ENCODE measurements around the gene TSPOAP1. TPM values are rescaled to one million over a fixed set of nuclear protein-coding genes. Genes with fewer than 3 reads are reported as not detected.

The TSPOAP1 gene
- total RNA-seq, 1 donor, result 22.4 TPM

- H3K27me3 ChIP-seq (ENCODE audit: insufficient read depth, low read length), result no peaks in the 10 kb centered on the region
- no peak overlapping the region for H3K4me3 ChIP-seq (ENCODE audit: low read length)
- no peaks in the 10 kb centered on the region for H3K9me3 ChIP-seq (ENCODE audit: low read depth, low read length)
- peaks cover 40% of the 10 kb centered on the region for H3K4me1 ChIP-seq (ENCODE audit: insufficient read depth, low read length)
These were observed 26.2 kb downstream of the TSPOAP1 start for GRCh38 chr17:58302171-58302918.

GRCh38 chr17:58301504-58302150 lies 27.0 kb downstream of the TSPOAP1 start:
- Histone ChIP-seq H3K4me1 (ENCODE audit: insufficient read depth, low read length) (peaks cover 40% of the 10 kb centered on the region), H3K4me3 (ENCODE audit: low read length) (no peak overlapping the region), H3K9me3 (ENCODE audit: low read depth, low read length) (no peaks in the 10 kb centered on the region), H3K27me3 (ENCODE audit: insufficient read depth, low read length) (no peaks in the 10 kb centered on the region)

- no peak overlapping the region for H3K4me3 ChIP-seq (ENCODE audit: low read length)
- H3K27me3 ChIP-seq (ENCODE audit: insufficient read depth, low read length), result no peaks in the 10 kb centered on the region
- H3K9me3 ChIP-seq (ENCODE audit: low read depth, low read length), result no peaks in the 10 kb centered on the region
- peaks cover 40% of the 10 kb centered on the region for H3K4me1 ChIP-seq (ENCODE audit: insufficient read depth, low read length)
These were observed 28.3 kb downstream of the TSPOAP1 start for GRCh38 chr17:58300336-58300735.

GRCh38 chr17:58294034-58294433 lies 34.6 kb downstream of the TSPOAP1 start:
- H3K27me3 ChIP-seq (ENCODE audit: insufficient read depth, low read length), result peaks cover 3% of the 10 kb centered on the region
- H3K4me3 ChIP-seq (ENCODE audit: low read length), result no peak overlapping the region
- H3K9me3 ChIP-seq (ENCODE audit: low read depth, low read length), result no peaks in the 10 kb centered on the region
- H3K4me1 ChIP-seq (ENCODE audit: insufficient read depth, low read length), result peaks cover 30% of the 10 kb centered on the region

- H3K27me3 ChIP-seq (ENCODE audit: insufficient read depth, low read length), result peaks cover 3% of the 10 kb centered on the region
- peaks cover 47% of the 10 kb centered on the region for H3K4me1 ChIP-seq (ENCODE audit: insufficient read depth, low read length)
- no peak overlapping the region for H3K4me3 ChIP-seq (ENCODE audit: low read length)
- H3K9me3 ChIP-seq (ENCODE audit: low read depth, low read length), result no peaks in the 10 kb centered on the region
These were observed 37.3 kb downstream of the TSPOAP1 start for GRCh38 chr17:58291246-58291645.

GRCh38 chr17:58289869-58290268 lies 38.7 kb downstream of the TSPOAP1 start:
- peaks cover 3% of the 10 kb centered on the region for H3K27me3 ChIP-seq (ENCODE audit: insufficient read depth, low read length)
- no peaks in the 10 kb centered on the region for H3K9me3 ChIP-seq (ENCODE audit: low read depth, low read length)
- H3K4me1 ChIP-seq (ENCODE audit: insufficient read depth, low read length), result peaks cover 58% of the 10 kb centered on the region
- no peak overlapping the region for H3K4me3 ChIP-seq (ENCODE audit: low read length)

GRCh38 chr17:58285422-58285810 lies 43.2 kb downstream of the TSPOAP1 start:
- H3K4me3 ChIP-seq (ENCODE audit: low read length), result no peak overlapping the region
- no peaks in the 10 kb centered on the region for H3K27me3 ChIP-seq (ENCODE audit: insufficient read depth, low read length)
- no peaks in the 10 kb centered on the region for H3K9me3 ChIP-seq (ENCODE audit: low read depth, low read length)
- peaks cover 75% of the 10 kb centered on the region for H3K4me1 ChIP-seq (ENCODE audit: insufficient read depth, low read length)

- peaks cover 75% of the 10 kb centered on the region for H3K4me1 ChIP-seq (ENCODE audit: insufficient read depth, low read length)
- H3K9me3 ChIP-seq (ENCODE audit: low read depth, low read length), result no peaks in the 10 kb centered on the region
- H3K4me3 ChIP-seq (ENCODE audit: low read length), result no peak overlapping the region
- H3K27me3 ChIP-seq (ENCODE audit: insufficient read depth, low read length), result no peaks in the 10 kb centered on the region
These were observed 43.8 kb downstream of the TSPOAP1 start for GRCh38 chr17:58284613-58285421.

- Histone ChIP-seq H3K27me3 (ENCODE audit: insufficient read depth, low read length) (no peaks in the 10 kb centered on the region), H3K4me1 (ENCODE audit: insufficient read depth, low read length) (peaks cover 75% of the 10 kb centered on the region), H3K4me3 (ENCODE audit: low read length) (no peak overlapping the region), H3K9me3 (ENCODE audit: low read depth, low read length) (no peaks in the 10 kb centered on the region)
These were observed 44.7 kb downstream of the TSPOAP1 start for GRCh38 chr17:58283674-58284612.

- H3K4me1 ChIP-seq (ENCODE audit: insufficient read depth, low read length), result peaks cover 83% of the 10 kb centered on the region
- no peak overlapping the region for H3K4me3 ChIP-seq (ENCODE audit: low read length)
- H3K27me3 ChIP-seq (ENCODE audit: insufficient read depth, low read length), result no peaks in the 10 kb centered on the region
- H3K9me3 ChIP-seq (ENCODE audit: low read depth, low read length), result no peaks in the 10 kb centered on the region
These were observed 46.2 kb downstream of the TSPOAP1 start for GRCh38 chr17:58282442-58282841.

- H3K9me3 ChIP-seq (ENCODE audit: low read depth, low read length), result no peaks in the 10 kb centered on the region
- peaks cover 86% of the 10 kb centered on the region for H3K4me1 ChIP-seq (ENCODE audit: insufficient read depth, low read length)
- no peaks in the 10 kb centered on the region for H3K27me3 ChIP-seq (ENCODE audit: insufficient read depth, low read length)
- H3K4me3 ChIP-seq (ENCODE audit: low read length), result no peak overlapping the region
These were observed 47.0 kb downstream of the TSPOAP1 start for GRCh38 chr17:58281511-58282011.

- Histone ChIP-seq H3K9me3 (ENCODE audit: low read depth, low read length) (no peaks in the 10 kb centered on the region), H3K4me3 (ENCODE audit: low read length) (no peak within 1 kb of the TSS), H3K27me3 (ENCODE audit: insufficient read depth, low read length) (no peaks in the 10 kb centered on the region), H3K4me1 (ENCODE audit: insufficient read depth, low read length) (peaks cover 87% of the 10 kb centered on the region)
These were observed 47.9 kb downstream of the TSPOAP1 start, which contains the start of gene MPO for GRCh38 chr17:58280480-58281217. Gene MPO (minus strand): TSS chr17:58280935. CDS start chr17:58280758, 177 bp downstream.

- H3K4me1 ChIP-seq (ENCODE audit: insufficient read depth, low read length), result peaks cover 84% of the 10 kb centered on the region
- H3K27me3 ChIP-seq (ENCODE audit: insufficient read depth, low read length), result no peaks in the 10 kb centered on the region
- H3K9me3 ChIP-seq (ENCODE audit: low read depth, low read length), result no peaks in the 10 kb centered on the region
- H3K4me3 ChIP-seq (ENCODE audit: low read length), result no peak overlapping the region
These were observed 48.7 kb downstream of the TSPOAP1 start for GRCh38 chr17:58279736-58280479.

Data from mononuclear cell (primary cell).